HepG2 (cell line): ENCODE data around the gene DNPEP. TPM values are rescaled to one million over a fixed set of nuclear protein-coding genes. Genes with fewer than 3 reads are reported as not detected.

Source experiments
- AGO2 ChIP-seq: fragments of 200-400 bp; formaldehyde crosslinking; optimal IDR thresholded peaks from 2 replicates; pipeline ENCODE3; 2017; ENCODE audit warnings: mild to moderate bottlenecking, low read depth, low read length, moderate library complexity
- FIP1L1 ChIP-seq: fragments of 200-400 bp; formaldehyde crosslinking; IDR thresholded peaks from 2 replicates; pipeline ENCODE4 v1.6.1; 2018; ENCODE audit warnings: low read depth, mild to moderate bottlenecking, low read length, moderate library complexity, borderline replicate concordance; ENCODE audit not compliant: insufficient read depth
- FUBP1 ChIP-seq: sonication (generic); formaldehyde crosslinking; IDR thresholded peaks from 2 replicates; pipeline ENCODE4 v1.5.1; 2020; ENCODE audit warnings: missing genetic modification reagents, mild to moderate bottlenecking, borderline replicate concordance
- HDAC1 ChIP-seq: sonication (generic); formaldehyde crosslinking; IDR thresholded peaks from 2 replicates; pipeline ENCODE4 v1.5.1; 2020; ENCODE audit warnings: mild to moderate bottlenecking, missing genetic modification reagents
- HDAC6 ChIP-seq: fragments of 200-600 bp; sonication (generic); IDR thresholded peaks from 2 replicates; pipeline ENCODE4 v1.7.0; 2017; ENCODE audit warnings: mild to moderate bottlenecking, antibody characterized with exemption, low read length, low read depth
- MAFG ChIP-seq: sonication (generic); formaldehyde crosslinking; IDR thresholded peaks from 2 replicates; pipeline ENCODE4 v1.5.1; 2020; ENCODE audit warnings: mild to moderate bottlenecking, missing genetic modification reagents
- PRPF4 ChIP-seq: fragments of 200-400 bp; formaldehyde crosslinking; IDR thresholded peaks from 2 replicates; pipeline ENCODE4 v1.6.1; 2016; ENCODE audit warnings: low read length, low read depth; ENCODE audit not compliant: poor library complexity, severe bottlenecking
- RAD51 ChIP-seq: fragments of 450-650 bp; IDR thresholded peaks from 2 replicates; pipeline ENCODE4 v1.6.1; 2016; ENCODE audit warnings: borderline replicate concordance
- RNF2 ChIP-seq: fragments of 450-650 bp; conservative IDR thresholded peaks from 2 replicates; pipeline ENCODE4 v1.6.1; 2016; ENCODE audit warnings: low read depth
- SRSF1 ChIP-seq: fragments of 200-400 bp; formaldehyde crosslinking; optimal IDR thresholded peaks from 2 replicates; pipeline ENCODE3; 2017; ENCODE audit warnings: mild to moderate bottlenecking, low read depth, low read length, moderate library complexity
- TAF1 ChIP-seq: sonication (generic); formaldehyde crosslinking; IDR thresholded peaks from 2 replicates; pipeline ENCODE4 v1.4.0; 2020; ENCODE audit warnings: missing genetic modification reagents
- UBTF ChIP-seq: sonication (generic); formaldehyde crosslinking; IDR thresholded peaks from 2 replicates; pipeline ENCODE4 v1.4.0; 2020; ENCODE audit warnings: mild to moderate bottlenecking, missing genetic modification reagents
- ZIK1 ChIP-seq: sonication (generic); formaldehyde crosslinking; IDR thresholded peaks from 2 replicates; pipeline ENCODE4 v1.5.0; 2020; ENCODE audit warnings: mild to moderate bottlenecking, low read depth, missing genetic modification reagents, borderline replicate concordance
- ZNF629 ChIP-seq: sonication (generic); formaldehyde crosslinking; conservative IDR thresholded peaks from 2 replicates; pipeline ENCODE4 v1.5.0; 2020; ENCODE audit warnings: missing genetic modification reagents
- ZNF782 ChIP-seq: sonication (generic); formaldehyde crosslinking; IDR thresholded peaks from 2 replicates; pipeline ENCODE4 v1.4.0; 2020; ENCODE audit warnings: missing genetic modification reagents, mild to moderate bottlenecking, borderline replicate concordance
- ZNF788 ChIP-seq: sonication (generic); formaldehyde crosslinking; IDR thresholded peaks from 2 replicates; pipeline ENCODE4 v1.5.0; 2020; ENCODE audit warnings: mild to moderate bottlenecking, missing genetic modification reagents, borderline replicate concordance
- polyA plus RNA-seq, 8 experiments: library from polyadenylated mRNA; depleted of rRNA in 3 of 8; stranded (reverse) in 7 of 8; unstranded in 1 of 8; fragments of >200 nt; fragmentation: Illumina TruSeq in 4 of 8; extraction: Trizol in 4 of 8; gene quantifications; 2 replicates each; pipeline versions ENCODE4 v1.2.1 to v1.2.3, GENCODE V29; 2011 to 2016; ENCODE audit warnings: low read depth in 4 of 8, missing spikeins in 1 of 8, mixed read lengths in 1 of 8; ENCODE audit not compliant: insufficient read depth in 1 of 8
- total RNA-seq, 5 experiments: library from RNA; depleted of rRNA; stranded (reverse); fragments of >200 nt; fragmentation: Illumina TruSeq; extraction: Trizol; gene quantifications; 2 replicates each; pipeline ENCODE4 v1.2.3, GENCODE V29; 2016; ENCODE audit warnings: low read depth in 1 of 5
- TF ChIP-seq, protein P1 (sequence below): sonication (generic); formaldehyde crosslinking; IDR thresholded peaks from 2 replicates; pipeline ENCODE4 v1.5.1; 2020; ENCODE audit warnings: missing genetic modification reagents, mild to moderate bottlenecking, borderline replicate concordance
- TF ChIP-seq, protein P2 (sequence below): sonication (generic); formaldehyde crosslinking; IDR thresholded peaks from 2 replicates; pipeline ENCODE4 v1.4.0; 2020; ENCODE audit warnings: missing genetic modification reagents, mild to moderate bottlenecking, borderline replicate concordance

The DNPEP gene
- total and polyA plus RNA-seq, 2 of the 13 experiments (the other 11 are each of a cell fraction or from before 2014, with no cell fraction given): 104 to 109 TPM

DNA sequence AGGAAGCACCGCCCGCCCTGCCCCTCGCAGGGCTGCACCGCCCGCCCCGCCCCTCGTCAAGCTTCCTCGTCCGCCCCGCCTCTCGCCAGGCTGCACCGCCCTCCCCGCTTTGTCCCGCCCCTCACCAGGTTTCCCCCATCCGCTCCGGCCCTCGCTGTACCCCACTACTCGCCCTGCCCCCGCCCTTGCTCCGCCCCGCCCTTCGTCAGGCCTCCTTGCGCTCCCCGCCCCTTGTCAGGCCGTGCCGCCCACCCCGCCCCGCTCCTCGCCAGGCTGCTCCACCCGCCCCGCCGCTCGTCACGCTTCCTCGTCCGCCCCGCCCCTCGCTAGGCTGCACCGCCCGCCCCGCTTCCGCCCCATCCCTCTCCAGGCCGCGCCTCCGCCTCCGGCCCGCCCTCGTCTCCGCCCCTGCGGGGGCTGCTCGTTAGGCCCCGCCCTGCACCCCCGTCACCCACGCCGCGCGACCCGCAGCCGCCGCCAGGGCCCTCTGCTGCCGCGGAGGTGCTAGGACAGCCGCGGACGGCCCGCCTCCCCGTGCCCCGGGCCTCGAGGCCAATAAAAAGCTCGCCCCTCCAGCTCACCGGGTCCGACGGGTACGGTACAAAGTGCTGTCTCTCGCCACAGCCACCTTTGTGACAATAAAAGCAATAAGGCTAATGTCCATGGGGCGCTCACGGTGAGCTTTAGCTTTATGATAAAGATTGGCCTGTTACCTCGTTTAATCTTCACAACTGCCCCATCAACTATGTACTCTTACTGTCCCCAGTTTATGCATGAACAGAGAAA lies 602 bp upstream of the DNPEP start (continued):
- TF ChIP-seq ZNF629 (CRISPR knock-in tag) (no peak), FUBP1 (CRISPR knock-in tag) (no peak), HDAC1 (CRISPR knock-in tag) (peak; percentile 77), FIP1L1 (no peak), ZNF788 (CRISPR knock-in tag) (no peak; the same call in 1 of the 2 replicates), ZIK1 (CRISPR knock-in tag) (peak; percentile 74; the same call in 1 of the 2 replicates), TAF1 (CRISPR knock-in tag) (peak; percentile 45; the same call in 1 of the 2 replicates), PRPF4 (no peak), HDAC6 (no peak), SRSF1 (peak; percentile 34), AGO2 (no peak), RNF2 (peak; percentile 83), ZNF782 (CRISPR knock-in tag) (no peak), RAD51 (no peak), MAFG (CRISPR knock-in tag) (no peak), UBTF (CRISPR knock-in tag) (peak; percentile 45; the same call in 1 of the 2 replicates)
- TF ChIP-seq, protein P1, sequence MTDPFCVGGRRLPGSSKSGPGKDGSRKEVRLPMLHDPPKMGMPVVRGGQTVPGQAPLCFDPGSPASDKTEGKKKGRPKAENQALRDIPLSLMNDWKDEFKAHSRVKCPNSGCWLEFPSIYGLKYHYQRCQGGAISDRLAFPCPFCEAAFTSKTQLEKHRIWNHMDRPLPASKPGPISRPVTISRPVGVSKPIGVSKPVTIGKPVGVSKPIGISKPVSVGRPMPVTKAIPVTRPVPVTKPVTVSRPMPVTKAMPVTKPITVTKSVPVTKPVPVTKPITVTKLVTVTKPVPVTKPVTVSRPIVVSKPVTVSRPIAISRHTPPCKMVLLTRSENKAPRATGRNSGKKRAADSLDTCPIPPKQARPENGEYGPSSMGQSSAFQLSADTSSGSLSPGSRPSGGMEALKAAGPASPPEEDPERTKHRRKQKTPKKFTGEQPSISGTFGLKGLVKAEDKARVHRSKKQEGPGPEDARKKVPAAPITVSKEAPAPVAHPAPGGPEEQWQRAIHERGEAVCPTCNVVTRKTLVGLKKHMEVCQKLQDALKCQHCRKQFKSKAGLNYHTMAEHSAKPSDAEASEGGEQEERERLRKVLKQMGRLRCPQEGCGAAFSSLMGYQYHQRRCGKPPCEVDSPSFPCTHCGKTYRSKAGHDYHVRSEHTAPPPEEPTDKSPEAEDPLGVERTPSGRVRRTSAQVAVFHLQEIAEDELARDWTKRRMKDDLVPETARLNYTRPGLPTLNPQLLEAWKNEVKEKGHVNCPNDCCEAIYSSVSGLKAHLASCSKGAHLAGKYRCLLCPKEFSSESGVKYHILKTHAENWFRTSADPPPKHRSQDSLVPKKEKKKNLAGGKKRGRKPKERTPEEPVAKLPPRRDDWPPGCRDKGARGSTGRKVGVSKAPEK (CRISPR knock-in tag): 0 out of 2 replicates have a peak, but pooled peaks have one; percentile 18
- TF ChIP-seq, protein P2, sequence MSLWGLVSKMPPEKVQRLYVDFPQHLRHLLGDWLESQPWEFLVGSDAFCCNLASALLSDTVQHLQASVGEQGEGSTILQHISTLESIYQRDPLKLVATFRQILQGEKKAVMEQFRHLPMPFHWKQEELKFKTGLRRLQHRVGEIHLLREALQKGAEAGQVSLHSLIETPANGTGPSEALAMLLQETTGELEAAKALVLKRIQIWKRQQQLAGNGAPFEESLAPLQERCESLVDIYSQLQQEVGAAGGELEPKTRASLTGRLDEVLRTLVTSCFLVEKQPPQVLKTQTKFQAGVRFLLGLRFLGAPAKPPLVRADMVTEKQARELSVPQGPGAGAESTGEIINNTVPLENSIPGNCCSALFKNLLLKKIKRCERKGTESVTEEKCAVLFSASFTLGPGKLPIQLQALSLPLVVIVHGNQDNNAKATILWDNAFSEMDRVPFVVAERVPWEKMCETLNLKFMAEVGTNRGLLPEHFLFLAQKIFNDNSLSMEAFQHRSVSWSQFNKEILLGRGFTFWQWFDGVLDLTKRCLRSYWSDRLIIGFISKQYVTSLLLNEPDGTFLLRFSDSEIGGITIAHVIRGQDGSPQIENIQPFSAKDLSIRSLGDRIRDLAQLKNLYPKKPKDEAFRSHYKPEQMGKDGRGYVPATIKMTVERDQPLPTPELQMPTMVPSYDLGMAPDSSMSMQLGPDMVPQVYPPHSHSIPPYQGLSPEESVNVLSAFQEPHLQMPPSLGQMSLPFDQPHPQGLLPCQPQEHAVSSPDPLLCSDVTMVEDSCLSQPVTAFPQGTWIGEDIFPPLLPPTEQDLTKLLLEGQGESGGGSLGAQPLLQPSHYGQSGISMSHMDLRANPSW (CRISPR knock-in tag): no peak; the same call in 1 of the 2 replicates
